ENCODE data around the gene RBP5.

Gene RBP5

GRCh38 chr12:7102582-7102981 is 26.1 kb downstream of the RBP5 start:
- Mint-ChIP-seq H3K4me1 (peaks cover 42% of the 10 kb centered on the region), H3K27me3 (no peaks in the 10 kb centered on the region), H3K9me3 (peaks cover 10% of the 10 kb centered on the region), H3K27ac (peak overlapping the region; percentile 18), H3K4me3 (no peak overlapping the region), H3K36me3 (peaks cover 18% of the 10 kb centered on the region)

GRCh38 chr12:7101694-7102131 is 27.0 kb downstream of the RBP5 start:
- Mint-ChIP-seq H3K4me3 (no peak overlapping the region), H3K36me3 (peaks cover 17% of the 10 kb centered on the region), H3K4me1 (peaks cover 36% of the 10 kb centered on the region), H3K27me3 (no peaks in the 10 kb centered on the region), H3K9me3 (peaks cover 10% of the 10 kb centered on the region), H3K27ac (peak overlapping the region; percentile 73)

GRCh38 chr12:7101047-7101693 is 27.5 kb downstream of the RBP5 start:
- Mint-ChIP-seq H3K27ac (peak overlapping the region; percentile 68), H3K27me3 (no peaks in the 10 kb centered on the region), H3K9me3 (peaks cover 8% of the 10 kb centered on the region), H3K4me1 (peaks cover 31% of the 10 kb centered on the region), H3K36me3 (peaks cover 12% of the 10 kb centered on the region), H3K4me3 (no peak overlapping the region)

GRCh38 chr12:7100239-7100638 is 28.4 kb downstream of the RBP5 start:
- peaks cover 4% of the 10 kb centered on the region for H3K36me3 Mint-ChIP-seq
- H3K4me3 Mint-ChIP-seq = no peak overlapping the region
- H3K27ac Mint-ChIP-seq = no peak overlapping the region
- H3K9me3 Mint-ChIP-seq = no peaks in the 10 kb centered on the region
- H3K4me1 Mint-ChIP-seq = peaks cover 22% of the 10 kb centered on the region
- no peaks in the 10 kb centered on the region for H3K27me3 Mint-ChIP-seq

- Mint-ChIP-seq H3K4me1 (peaks cover 22% of the 10 kb centered on the region), H3K4me3 (no peak overlapping the region), H3K27ac (peak overlapping the region; percentile 35), H3K36me3 (peaks cover 4% of the 10 kb centered on the region), H3K9me3 (no peaks in the 10 kb centered on the region), H3K27me3 (no peaks in the 10 kb centered on the region)
These were observed 29.2 kb downstream of the RBP5 start for GRCh38 chr12:7099290-7099996.

GRCh38 chr12:7096979-7097378 is 31.7 kb downstream of the RBP5 start:
- no peaks in the 10 kb centered on the region for H3K27me3 Mint-ChIP-seq

GRCh38 chr12:7096006-7096932 is 32.4 kb downstream of the RBP5 start:
- Mint-ChIP-seq H3K27me3 (no peaks in the 10 kb centered on the region), H3K4me3 (no peak overlapping the region), H3K4me1 (peaks cover 10% of the 10 kb centered on the region), H3K9me3 (no peaks in the 10 kb centered on the region), H3K27ac (no peak overlapping the region), H3K36me3 (peaks cover 4% of the 10 kb centered on the region)

More at GRCh38 chr12:7096979-7097378, 31.7 kb downstream of the RBP5 start:
- Mint-ChIP-seq H3K4me1 (peaks cover 7% of the 10 kb centered on the region), H3K9me3 (no peaks in the 10 kb centered on the region), H3K36me3 (peaks cover 4% of the 10 kb centered on the region), H3K4me3 (no peak overlapping the region), H3K27ac (no peak overlapping the region)

GRCh38 chr12:7093892-7094291 is 34.8 kb downstream of the RBP5 start:
- Mint-ChIP-seq H3K4me1 (peaks cover 10% of the 10 kb centered on the region), H3K36me3 (no peaks in the 10 kb centered on the region), H3K4me3 (no peak overlapping the region), H3K9me3 (no peaks in the 10 kb centered on the region), H3K27me3 (no peaks in the 10 kb centered on the region), H3K27ac (no peak overlapping the region)

- no peaks in the 10 kb centered on the region for H3K36me3 Mint-ChIP-seq
- H3K27ac Mint-ChIP-seq = no peak overlapping the region
- peaks cover 10% of the 10 kb centered on the region for H3K4me1 Mint-ChIP-seq
- H3K9me3 Mint-ChIP-seq = no peaks in the 10 kb centered on the region
- H3K27me3 Mint-ChIP-seq = no peaks in the 10 kb centered on the region
- H3K4me3 Mint-ChIP-seq = no peak overlapping the region
These were observed 35.2 kb downstream of the RBP5 start for GRCh38 chr12:7093486-7093885.

GRCh38 chr12:7092986-7093460 is 35.7 kb downstream of the RBP5 start:
- no peaks in the 10 kb centered on the region for H3K9me3 Mint-ChIP-seq
- no peak overlapping the region for H3K4me3 Mint-ChIP-seq
- no peaks in the 10 kb centered on the region for H3K36me3 Mint-ChIP-seq
- H3K27ac Mint-ChIP-seq = no peak overlapping the region
- H3K4me1 Mint-ChIP-seq = peaks cover 10% of the 10 kb centered on the region
- H3K27me3 Mint-ChIP-seq = no peaks in the 10 kb centered on the region

- Mint-ChIP-seq H3K9me3 (no peaks in the 10 kb centered on the region), H3K4me3 (peak within 1 kb of the TSS; percentile 85), H3K36me3 (no peaks in the 10 kb centered on the region), H3K27me3 (no peaks in the 10 kb centered on the region), H3K4me1 (peaks cover 10% of the 10 kb centered on the region), H3K27ac (peak within 1 kb of the TSS; percentile 90)
These were observed 36.3 kb downstream of the RBP5 start, which contains the start of gene C1R for GRCh38 chr12:7092229-7092985. Gene C1R (minus strand): TSS chr12:7092445. CDS start chr12:7092388, 57 bp downstream.

- Mint-ChIP-seq H3K27me3 (no peaks in the 10 kb centered on the region), H3K27ac (no peak overlapping the region), H3K36me3 (no peaks in the 10 kb centered on the region), H3K9me3 (no peaks in the 10 kb centered on the region), H3K4me3 (peak overlapping the region; percentile 85), H3K4me1 (peaks cover 10% of the 10 kb centered on the region)
These were observed 36.9 kb downstream of the RBP5 start for GRCh38 chr12:7091660-7092228.

GRCh38 chr12:7091171-7091570 is 37.5 kb downstream of the RBP5 start:
- H3K36me3 Mint-ChIP-seq = no peaks in the 10 kb centered on the region
- peak overlapping the region; percentile 30 for H3K4me3 Mint-ChIP-seq
- no peaks in the 10 kb centered on the region for H3K27me3 Mint-ChIP-seq

GRCh38 chr12:7090222-7090998 is 38.3 kb downstream of the RBP5 start:
- no peaks in the 10 kb centered on the region for H3K36me3 Mint-ChIP-seq
- H3K4me1 Mint-ChIP-seq = peaks cover 10% of the 10 kb centered on the region
- H3K4me3 Mint-ChIP-seq = no peak overlapping the region
- H3K9me3 Mint-ChIP-seq = no peaks in the 10 kb centered on the region
- H3K27me3 Mint-ChIP-seq = no peaks in the 10 kb centered on the region
- no peak overlapping the region for H3K27ac Mint-ChIP-seq

More at GRCh38 chr12:7091171-7091570, 37.5 kb downstream of the RBP5 start:
- no peak overlapping the region for H3K27ac Mint-ChIP-seq
- H3K4me1 Mint-ChIP-seq = peaks cover 10% of the 10 kb centered on the region
- no peaks in the 10 kb centered on the region for H3K9me3 Mint-ChIP-seq
